ENCODE data around the gene ADRA1B.

Gene ADRA1B

DNA sequence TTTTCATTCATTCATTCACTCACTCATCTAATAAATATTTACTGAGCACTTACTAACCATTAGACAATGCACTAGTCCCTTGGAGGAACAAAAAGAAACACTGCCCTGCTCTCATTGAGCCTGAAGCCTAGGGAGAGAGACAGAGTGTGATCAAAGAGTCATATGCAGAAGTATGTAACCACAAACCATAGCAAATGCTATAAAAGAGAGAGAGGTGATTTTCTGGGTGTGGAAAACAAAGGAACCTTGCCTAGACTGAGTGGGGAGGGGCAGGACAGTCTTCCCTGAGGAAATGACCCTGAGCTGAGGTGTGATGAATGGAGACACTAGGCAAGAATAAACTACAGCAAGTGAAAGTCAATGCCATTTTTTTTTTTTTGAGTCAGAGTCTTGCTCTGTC, 10.8 kb upstream of the ADRA1B start:
- TF ChIP-seq, protein P1, sequence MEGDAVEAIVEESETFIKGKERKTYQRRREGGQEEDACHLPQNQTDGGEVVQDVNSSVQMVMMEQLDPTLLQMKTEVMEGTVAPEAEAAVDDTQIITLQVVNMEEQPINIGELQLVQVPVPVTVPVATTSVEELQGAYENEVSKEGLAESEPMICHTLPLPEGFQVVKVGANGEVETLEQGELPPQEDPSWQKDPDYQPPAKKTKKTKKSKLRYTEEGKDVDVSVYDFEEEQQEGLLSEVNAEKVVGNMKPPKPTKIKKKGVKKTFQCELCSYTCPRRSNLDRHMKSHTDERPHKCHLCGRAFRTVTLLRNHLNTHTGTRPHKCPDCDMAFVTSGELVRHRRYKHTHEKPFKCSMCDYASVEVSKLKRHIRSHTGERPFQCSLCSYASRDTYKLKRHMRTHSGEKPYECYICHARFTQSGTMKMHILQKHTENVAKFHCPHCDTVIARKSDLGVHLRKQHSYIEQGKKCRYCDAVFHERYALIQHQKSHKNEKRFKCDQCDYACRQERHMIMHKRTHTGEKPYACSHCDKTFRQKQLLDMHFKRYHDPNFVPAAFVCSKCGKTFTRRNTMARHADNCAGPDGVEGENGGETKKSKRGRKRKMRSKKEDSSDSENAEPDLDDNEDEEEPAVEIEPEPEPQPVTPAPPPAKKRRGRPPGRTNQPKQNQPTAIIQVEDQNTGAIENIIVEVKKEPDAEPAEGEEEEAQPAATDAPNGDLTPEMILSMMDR (IDR thresholded peaks at IDR 0.05; ENCODE audit: insufficient read depth, low read length, poor library complexity, severe bottlenecking) = no peak
- TF ChIP-seq EZH2phosphoT487 (conservative IDR thresholded peaks at IDR 0.05; ENCODE audit: low read length) = no peak
- no peak overlapping the region for H3K4me2 ChIP-seq (ENCODE audit: low read depth, low read length, poor library complexity, severe bottlenecking)
- no peak overlapping the region for H3K27ac ChIP-seq (ENCODE audit: low read depth, low read length)
- H3K4me3 ChIP-seq (ENCODE audit: insufficient read depth, low read length, poor library complexity, severe bottlenecking) = no peak overlapping the region
- H3K9ac ChIP-seq (ENCODE audit: low read length) = no peak overlapping the region
- H4K20me1 ChIP-seq (ENCODE audit: low read depth, low read length) = no peaks in the 10 kb centered on the region
- no peaks in the 10 kb centered on the region for H3F3A ChIP-seq (ENCODE audit: insufficient read depth)
- no peaks in the 10 kb centered on the region for H3K36me3 ChIP-seq (ENCODE audit: low read length)
- no peaks in the 10 kb centered on the region for H3K9me3 ChIP-seq (ENCODE audit: insufficient read depth, low read length)
- no peak overlapping the region for H2AFZ ChIP-seq (ENCODE audit: low read depth, low read length, severe bottlenecking)
- no peaks in the 10 kb centered on the region for H3K79me2 ChIP-seq (ENCODE audit: insufficient read depth, low read length)
- no peaks in the 10 kb centered on the region for H3K27me3 ChIP-seq (ENCODE audit: low read length)
- no peaks in the 10 kb centered on the region for H3K9me2 ChIP-seq (replicated peaks; ENCODE audit: insufficient read depth, low read length)

DNA sequence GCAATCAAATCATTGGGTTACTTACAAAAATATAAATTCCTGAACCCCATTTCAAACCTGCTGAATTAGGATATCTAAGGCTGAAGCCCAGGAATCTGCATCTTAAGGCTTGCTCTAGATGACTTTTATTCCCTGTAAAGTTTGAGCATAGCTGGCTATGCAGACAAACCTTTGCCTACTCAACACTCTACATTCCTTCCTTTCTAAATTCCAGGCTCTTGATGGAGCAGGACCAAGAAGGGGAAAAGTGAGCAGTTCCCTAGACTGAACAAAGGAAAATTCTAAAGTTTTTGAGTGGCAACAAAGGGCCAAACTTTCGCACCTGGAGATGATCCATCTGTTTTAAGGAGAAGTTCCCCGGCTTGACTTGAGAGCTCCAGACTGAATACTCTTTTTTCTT, 9.8 kb upstream of the ADRA1B start:
- Histone ChIP-seq H3K27ac (ENCODE audit: low read depth, low read length) (no peak overlapping the region), H3K27me3 (ENCODE audit: low read length) (no peaks in the 10 kb centered on the region), H3F3A (ENCODE audit: insufficient read depth) (no peaks in the 10 kb centered on the region), H4K20me1 (ENCODE audit: low read depth, low read length) (no peaks in the 10 kb centered on the region), H3K4me3 (ENCODE audit: insufficient read depth, low read length, poor library complexity, severe bottlenecking) (no peak overlapping the region), H3K9ac (ENCODE audit: low read length) (no peak overlapping the region), H3K79me2 (ENCODE audit: insufficient read depth, low read length) (no peaks in the 10 kb centered on the region), H3K9me2 (replicated peaks; ENCODE audit: insufficient read depth, low read length) (no peaks in the 10 kb centered on the region), H3K36me3 (ENCODE audit: low read length) (no peaks in the 10 kb centered on the region), H2AFZ (ENCODE audit: low read depth, low read length, severe bottlenecking) (no peak overlapping the region), H3K9me3 (ENCODE audit: insufficient read depth, low read length) (no peaks in the 10 kb centered on the region), H3K4me2 (ENCODE audit: low read depth, low read length, poor library complexity, severe bottlenecking) (no peak overlapping the region)
- TF ChIP-seq EZH2phosphoT487 (conservative IDR thresholded peaks at IDR 0.05; ENCODE audit: low read length) = no peak
- TF ChIP-seq, protein P1 (IDR thresholded peaks at IDR 0.05; ENCODE audit: insufficient read depth, low read length, poor library complexity, severe bottlenecking) = no peak

DNA sequence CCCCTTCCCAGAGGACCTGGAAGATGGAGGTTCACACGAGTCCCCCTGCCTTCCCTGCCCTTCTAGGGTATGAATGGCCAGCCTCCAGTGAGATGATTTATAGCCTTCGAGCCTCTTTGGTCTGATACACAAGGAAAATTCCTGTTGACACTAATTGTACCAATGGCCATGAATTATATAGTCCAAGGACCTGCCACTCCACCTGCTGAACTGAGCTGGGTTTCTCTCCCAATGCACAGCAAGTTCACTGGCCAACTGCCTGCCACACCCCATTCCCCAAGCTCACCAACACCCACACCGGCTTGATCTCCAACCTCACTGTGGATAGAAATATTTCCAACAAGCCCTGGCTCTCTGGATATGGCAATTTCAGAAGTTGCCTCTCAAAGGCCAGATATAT, 9.3 kb upstream of the ADRA1B start:
- Histone ChIP-seq H4K20me1 (ENCODE audit: low read depth, low read length) (no peaks in the 10 kb centered on the region), H2AFZ (ENCODE audit: low read depth, low read length, severe bottlenecking) (no peak overlapping the region), H3K9me2 (replicated peaks; ENCODE audit: insufficient read depth, low read length) (no peaks in the 10 kb centered on the region), H3K36me3 (ENCODE audit: low read length) (no peaks in the 10 kb centered on the region), H3K27ac (ENCODE audit: low read depth, low read length) (no peak overlapping the region), H3K4me3 (ENCODE audit: insufficient read depth, low read length, poor library complexity, severe bottlenecking) (no peak overlapping the region), H3F3A (ENCODE audit: insufficient read depth) (no peaks in the 10 kb centered on the region), H3K27me3 (ENCODE audit: low read length) (no peaks in the 10 kb centered on the region), H3K9ac (ENCODE audit: low read length) (no peak overlapping the region), H3K4me2 (ENCODE audit: low read depth, low read length, poor library complexity, severe bottlenecking) (no peak overlapping the region), H3K9me3 (ENCODE audit: insufficient read depth, low read length) (no peaks in the 10 kb centered on the region), H3K79me2 (ENCODE audit: insufficient read depth, low read length) (no peaks in the 10 kb centered on the region)
- TF ChIP-seq, protein P1 (IDR thresholded peaks at IDR 0.05; ENCODE audit: insufficient read depth, low read length, poor library complexity, severe bottlenecking) = no peak
- no peak for TF ChIP-seq EZH2phosphoT487 (conservative IDR thresholded peaks at IDR 0.05; ENCODE audit: low read length)

Data from SU-DHL-6 (cell line).